Activated CD4-positive, alpha-beta T cell treated with anti-CD3 and anti-CD28 coated beads for 1 hour (primary cell): ENCODE measurements around the gene ACOT4.
A peak's percentile ranks its signal among the peaks of the same experiment; 100 is the strongest.
"Not testable (repeated sequence)": the region's sequence is repeated elsewhere in the genome, so short reads cannot be mapped to it uniquely, and the experiment has no call there.

Experiments used
- DNase-seq: peaks from one replicate; pipeline ENCODE4 v3.0.0-alpha.2; 2020

ACOT4 gene

DNA sequence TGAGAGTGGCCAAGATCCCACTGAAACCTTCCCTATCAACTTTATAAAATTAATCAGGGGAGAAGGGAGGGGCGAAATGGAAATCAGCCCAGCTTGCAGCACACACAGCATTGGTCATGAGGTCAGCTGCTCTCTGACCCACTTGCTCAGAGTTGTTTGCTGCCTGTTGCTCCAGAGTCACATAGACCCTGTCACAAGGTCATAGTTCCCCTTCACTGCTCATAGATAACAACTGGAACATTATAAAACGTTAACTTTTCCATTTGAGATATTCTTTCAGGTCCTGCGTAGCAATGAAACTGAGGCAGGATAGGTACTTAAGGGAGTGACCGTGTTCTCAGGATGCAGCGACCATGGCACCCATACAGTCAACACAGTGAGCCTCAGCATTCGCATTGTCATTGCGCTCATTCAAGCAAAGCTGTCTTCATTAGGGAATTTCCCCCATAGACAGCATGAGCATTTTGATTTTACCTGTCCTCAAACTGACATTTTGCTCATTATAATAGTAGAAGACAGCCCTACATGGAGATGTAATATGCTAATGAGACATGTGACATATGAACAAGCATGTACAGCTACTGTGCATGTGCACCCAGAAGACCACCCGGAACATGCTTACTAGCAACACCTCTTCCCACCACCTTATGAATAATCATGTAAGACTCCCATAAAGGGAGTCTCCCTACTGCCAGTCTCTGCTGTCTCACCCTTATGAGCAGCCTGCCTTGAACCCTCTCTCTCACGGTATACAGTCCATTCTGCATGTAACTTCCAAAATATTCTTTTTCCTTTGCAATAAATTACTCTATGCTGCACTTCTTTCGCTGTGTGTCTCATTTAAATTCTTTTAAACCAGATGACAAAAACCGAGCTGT, 9.3 kb upstream of the ACOT4 start:
- DNase-seq, result not testable (repeated sequence)

DNA sequence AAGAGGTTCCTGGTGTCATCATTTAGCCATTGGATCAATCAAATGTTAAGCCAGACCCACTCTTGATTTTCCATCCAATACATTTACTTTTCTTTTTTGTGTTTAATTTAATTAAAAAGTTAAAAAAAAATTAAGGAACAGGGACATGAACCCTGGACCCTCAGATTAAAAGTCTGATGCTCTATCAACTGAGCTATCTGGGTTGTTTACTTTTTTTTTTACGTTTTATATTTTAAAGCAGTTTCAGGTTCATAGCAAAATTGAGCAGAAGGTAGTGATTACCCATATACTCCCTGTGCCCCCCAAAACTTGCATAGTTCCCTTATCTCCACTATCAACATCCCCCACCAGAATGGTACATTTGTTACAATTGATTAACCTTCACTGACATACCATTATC, 3.0 kb upstream of the ACOT4 start:
- DNase-seq, result no peak

DNA sequence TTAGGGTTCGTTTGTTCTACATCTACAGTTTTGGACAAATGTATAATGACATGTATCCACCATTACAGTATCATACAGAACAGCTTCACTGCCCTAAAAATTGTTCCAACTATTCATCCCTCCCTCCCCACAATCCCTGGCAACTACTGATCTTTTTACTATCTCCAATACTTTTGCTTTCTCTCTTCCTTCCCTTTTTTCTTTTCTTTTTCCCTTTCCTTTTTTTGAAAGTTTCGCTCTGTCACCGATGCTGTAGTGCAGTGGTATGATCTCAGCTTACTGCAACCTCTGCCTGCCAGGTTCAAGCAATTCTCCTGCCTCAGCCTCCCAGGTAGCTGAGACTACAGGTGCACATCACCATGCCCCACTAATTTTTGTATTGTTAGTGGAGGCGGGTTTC, 2.6 kb upstream of the ACOT4 start:
- no peak for DNase-seq

DNA sequence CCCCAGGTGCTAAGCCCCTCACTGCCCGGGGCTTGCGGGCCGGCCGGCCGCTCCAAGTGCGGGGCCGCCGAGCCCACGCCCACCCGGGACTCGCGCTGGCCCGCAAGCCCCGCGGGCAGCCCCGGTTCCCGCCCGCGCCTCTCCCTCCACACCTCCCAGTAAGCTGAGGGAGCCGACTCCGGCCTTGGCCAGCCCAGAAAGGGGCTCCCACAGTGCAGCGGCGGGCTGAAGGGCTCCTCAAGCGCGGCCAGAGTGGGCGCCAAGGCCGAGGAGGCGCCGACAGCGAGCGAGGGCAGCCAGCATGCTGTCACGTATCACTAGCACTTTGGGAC, 1.0 kb upstream of the ACOT4 start:
- not testable (repeated sequence) for DNase-seq

DNA sequence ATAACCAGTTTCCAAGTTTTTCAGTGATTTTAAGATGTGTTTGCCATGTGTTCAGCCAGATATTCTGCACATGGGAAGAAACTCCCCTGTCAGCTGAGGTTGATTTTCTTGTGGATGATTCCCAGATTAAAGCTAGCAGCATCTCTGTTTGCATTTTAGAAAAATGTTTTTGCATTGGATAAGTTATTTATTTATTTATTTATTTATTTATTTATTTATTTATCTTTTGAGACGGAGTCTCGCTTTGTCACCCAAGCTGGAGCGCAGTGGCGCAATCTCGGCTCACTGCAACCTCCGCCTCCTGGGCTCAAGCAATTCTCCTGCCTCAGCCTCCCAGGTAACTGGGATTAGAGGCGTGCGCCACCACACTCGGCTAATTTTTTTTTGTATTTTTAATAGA, 2.8 kb downstream of the ACOT4 start:
- no peak for DNase-seq

DNA sequence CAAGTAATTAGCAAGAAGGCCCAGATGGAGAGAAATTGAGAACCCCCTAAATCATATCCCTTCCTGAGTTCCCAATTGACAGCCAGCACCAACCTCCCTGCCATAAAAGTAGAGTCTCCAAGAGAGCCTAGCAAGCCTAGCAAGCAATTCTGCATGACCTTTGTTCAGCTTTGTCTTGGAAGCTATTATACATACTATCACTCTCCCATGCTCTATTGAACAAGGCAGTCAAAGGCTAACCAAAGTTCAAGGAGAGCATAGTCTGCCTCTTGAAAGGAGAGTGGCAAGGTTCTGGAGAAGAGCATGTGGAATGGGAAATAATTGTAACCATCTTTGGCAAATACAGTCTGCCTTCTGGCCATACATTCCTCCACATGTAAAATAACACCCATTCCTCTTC, 7.8 kb downstream of the ACOT4 start:
- no peak for DNase-seq

DNA sequence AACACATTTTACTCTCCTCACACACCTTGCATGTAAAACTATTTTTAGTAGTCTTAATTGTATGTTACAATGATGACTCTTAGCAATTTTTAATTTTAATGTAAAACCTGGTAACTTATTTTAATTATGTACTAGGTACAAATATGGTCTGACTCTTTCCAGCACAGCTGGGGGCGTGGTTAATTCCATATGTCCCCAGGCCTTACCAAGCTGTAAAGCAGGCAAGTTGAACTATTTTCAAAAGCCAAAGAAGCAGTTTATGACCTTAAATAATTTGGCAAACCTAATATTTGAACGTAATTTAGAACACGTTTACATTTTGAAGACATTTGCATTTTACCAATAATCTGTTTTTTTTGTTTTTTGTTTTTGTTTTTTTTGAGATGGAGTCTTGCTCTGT, 11.3 kb downstream of the ACOT4 start:
- DNase-seq, result no peak

DNA sequence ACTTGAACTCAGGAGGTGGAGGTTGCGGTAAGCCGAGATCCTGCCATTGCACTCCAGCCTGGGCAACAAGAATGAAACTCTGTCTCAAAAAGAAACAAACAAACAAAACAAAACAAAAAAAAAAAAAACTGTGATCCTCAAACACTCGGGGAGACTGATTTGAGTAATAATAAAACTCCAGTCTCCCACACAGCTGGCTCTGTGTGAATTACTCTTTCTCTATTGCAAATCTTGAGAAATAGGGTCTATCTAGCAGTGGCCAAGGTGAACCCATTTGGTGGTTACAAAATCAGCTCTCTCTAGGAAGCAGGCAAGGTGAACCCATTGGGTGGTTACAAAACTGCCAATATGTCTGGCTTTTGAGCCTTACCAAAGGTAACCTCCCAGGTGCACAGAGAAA, 14.6 kb downstream of the ACOT4 start:
- no peak for DNase-seq

DNA sequence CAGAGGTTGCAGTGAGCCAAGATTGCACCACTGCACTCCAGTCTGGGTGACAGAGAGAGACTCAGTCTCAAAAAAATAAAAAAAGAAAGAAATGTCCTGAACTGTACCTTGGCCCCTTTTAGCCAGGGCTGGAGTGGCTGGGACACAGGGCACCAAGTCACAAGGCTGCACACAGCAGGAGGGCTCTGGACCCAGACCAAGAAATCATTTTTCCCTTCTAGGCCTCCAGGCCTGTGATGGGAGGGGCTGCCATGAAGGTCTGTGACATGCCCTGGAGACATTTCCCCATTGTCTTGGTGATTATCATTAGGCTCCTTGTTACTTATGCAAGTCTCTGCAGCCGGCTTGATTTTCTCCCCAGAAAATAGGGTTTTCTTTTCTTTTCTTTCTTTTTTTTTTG, 15.6 kb downstream of the ACOT4 start:
- no peak for DNase-seq

DNA sequence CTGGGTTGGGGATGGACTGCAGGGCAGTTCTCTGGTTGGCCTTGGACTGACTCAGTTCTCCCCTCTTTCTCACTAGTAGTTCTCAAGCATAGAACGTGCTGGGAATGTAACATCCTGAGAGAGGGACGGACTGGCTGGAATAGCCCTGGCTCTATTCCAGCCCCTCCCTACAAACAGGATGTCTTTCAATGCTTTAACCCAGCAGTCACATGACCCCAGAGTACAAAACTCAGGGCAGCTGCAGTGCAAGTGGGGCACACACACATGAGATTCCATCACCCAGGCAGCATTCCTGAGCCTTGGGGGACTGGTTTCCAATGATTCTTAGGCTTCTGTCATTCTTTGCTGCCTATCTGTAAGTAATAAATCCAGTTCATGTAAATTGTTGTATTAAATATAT, 19.0 kb downstream of the ACOT4 start:
- no peak for DNase-seq

DNA sequence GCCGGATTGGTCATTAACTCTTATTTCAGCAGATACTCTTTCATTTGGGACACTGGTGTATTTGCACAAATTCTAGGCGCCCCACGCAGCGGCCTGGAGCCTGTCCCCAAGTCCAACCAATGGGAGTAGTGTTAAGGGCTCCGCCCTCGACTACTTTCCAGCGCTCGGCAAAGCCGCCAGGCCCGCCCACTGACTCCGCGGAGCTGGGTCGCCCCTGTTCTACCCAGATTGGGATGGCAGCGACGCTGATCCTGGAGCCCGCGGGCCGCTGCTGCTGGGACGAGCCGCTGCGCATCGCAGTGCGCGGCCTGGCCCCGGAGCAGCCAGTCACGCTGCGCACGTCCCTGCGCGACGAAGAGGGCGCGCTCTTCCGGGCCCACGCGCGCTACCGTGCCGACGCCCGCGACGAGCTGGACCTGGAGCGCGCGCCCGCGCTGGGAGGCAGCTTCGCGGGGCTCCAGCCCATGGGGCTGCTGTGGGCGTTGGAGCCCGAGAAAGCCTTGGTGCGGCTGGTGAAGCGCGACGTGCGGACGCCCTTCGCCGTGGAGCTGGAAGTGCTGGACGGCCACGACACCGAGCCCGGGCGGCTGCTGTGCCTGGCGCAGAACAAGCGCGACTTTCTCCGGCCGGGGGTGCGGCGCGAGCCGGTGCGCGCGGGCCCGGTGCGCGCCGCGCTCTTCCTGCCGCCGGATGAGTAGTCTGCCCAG, 20.8 kb downstream of the ACOT4 start, which contains the start of gene ACOT6:
Gene ACOT6 (plus strand): TSS at position 179 of the 707 bp plus-strand sequence. CDS start 55 bp downstream, at position 234.
- DNase-seq, result peak; percentile 52

DNA sequence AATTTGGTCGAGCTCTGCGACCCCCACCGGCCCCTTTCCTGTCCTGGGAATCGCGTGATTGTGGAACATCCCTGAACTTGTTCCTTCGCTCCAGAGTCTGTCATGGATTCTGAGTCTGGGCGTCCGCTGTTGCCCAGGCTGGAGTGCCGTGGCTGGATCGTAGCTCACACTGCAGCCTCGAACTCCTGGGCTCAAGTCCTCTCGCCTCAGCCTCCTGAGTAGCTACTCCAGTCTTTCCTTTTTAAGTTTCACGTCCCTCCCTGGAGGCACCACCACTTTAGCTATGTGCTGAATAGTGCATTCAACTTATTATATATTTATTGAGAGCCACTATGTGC, 21.3 kb downstream of the ACOT4 start:
- no peak for DNase-seq

DNA sequence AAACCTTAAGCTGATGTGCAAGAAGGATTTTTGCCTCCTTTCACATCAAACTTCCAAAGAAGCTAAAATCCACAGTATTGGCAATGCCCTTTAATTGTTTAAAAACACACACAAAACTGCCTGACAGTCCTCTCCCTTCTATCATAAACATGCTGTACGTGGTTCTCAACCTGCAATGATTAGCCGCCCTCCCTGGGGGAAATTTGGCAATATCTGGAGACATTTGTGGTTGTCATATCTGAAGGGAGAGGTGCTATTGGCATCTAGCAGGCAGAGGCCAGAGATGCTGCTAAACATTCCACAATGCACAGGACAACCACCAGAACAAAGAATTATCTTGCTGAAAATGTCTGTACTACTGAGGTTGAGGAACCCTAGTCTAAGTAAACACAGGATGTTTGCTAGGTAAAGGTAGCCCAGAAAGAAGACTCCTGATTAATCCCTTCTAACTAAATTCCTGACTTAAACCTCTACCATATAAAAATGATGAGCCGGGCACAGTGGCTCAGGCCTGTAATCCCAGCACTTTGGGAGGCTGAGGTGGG, 21.8 kb downstream of the ACOT4 start:
- DNase-seq, result no peak

DNA sequence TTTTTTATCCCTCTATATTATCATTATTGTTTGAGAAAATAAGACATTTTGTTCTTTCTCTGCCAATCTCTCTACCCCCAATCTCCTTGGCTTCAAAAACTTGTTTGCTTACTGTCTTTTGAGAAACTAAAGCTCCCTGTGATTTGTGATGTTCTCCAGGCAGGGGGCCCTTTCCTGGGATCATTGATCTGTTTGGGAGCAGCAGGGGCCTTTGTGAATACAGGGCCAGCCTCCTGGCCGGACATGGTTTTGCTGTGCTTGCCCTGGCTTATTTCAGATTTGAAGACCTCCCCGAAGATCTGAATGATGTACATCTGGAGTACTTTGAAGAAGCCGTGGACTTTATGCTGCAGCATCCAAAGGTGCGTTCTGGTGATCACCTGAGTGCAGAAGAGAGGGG, 25.2 kb downstream of the ACOT4 start:
- no peak for DNase-seq

DNA sequence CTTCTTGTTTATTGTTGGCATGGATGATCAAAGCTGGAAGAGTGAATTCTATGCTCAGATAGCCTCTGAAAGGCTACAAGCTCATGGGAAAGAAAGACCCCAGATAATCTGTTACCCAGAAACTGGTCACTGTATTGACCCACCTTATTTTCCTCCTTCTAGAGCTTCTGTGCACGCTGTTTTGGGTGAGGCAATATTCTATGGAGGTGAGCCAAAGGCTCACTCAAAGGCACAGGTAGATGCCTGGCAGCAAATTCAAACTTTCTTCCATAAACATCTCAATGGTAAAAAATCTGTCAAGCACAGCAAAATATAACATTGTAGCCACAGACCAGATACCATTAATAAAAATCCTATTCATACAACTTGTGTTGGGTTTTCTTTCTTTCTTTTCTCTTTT, 27.9 kb downstream of the ACOT4 start:
- no peak for DNase-seq

DNA sequence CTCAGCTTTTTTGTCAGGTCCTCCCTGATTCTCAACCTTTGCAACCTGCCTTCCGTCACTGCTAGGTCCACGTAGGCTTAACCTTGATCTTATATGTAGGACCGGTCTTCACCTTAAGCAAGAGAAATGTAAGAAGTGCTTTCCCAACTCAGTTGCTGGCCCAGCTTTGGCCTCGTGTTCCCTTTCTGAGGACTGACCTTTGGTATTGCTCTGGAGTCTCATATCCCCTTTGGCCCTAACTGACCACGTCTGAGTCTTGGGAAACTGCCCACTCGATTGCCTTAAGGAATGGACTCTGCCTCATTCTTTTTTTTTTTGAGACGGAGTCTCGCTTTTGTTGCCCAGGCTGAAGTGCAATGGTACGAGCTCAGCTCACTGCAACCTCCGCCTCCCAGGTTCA, 28.6 kb downstream of the ACOT4 start:
- DNase-seq, result no peak

DNA sequence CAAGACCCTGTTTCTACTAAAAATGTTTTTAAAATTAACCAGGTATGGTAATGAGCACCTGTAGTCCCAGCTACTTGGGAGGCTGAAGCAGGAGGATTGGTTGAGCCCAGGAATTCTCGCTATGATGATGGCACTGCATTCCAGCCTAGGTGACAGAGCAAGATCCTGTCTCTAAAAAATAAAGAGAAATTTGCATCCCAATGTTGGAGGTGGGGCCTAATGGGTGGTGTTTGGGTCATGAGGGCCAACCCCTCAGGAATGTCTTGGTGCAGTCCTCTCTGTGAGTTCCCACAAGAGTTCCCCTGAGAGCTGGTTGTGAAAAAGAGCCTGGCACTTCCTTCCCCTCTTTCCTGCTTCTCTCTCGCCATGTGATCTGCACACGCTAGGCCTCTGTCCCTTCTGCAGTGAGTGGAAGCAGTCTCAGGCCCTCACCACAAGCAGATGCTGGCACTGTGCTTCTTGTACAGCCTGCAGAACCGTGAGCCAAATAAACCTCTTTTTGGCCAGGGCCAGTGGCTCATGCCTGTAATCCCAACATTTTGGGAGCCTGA, 31.9 kb downstream of the ACOT4 start:
- DNase-seq, result no peak

DNA sequence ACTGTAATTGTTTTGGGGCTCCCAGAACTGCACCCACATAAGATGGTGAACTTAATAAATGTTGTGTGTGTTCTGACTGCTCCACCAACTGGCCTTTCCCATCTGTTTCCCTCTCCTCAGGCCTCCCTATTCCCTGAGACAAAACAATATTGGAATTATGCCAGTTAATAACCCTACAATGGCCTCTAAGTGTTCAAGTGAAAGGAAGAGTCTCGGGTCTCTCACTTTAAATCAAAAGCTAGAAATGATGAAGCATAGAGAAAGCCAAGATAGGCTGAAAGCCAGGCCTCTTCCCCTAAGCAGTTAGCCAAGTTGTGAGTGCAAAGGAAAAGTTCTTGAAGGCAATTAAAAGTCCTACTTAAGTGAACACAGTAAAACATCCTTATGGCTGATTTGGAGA, 34.0 kb downstream of the ACOT4 start:
- no peak for DNase-seq

DNA sequence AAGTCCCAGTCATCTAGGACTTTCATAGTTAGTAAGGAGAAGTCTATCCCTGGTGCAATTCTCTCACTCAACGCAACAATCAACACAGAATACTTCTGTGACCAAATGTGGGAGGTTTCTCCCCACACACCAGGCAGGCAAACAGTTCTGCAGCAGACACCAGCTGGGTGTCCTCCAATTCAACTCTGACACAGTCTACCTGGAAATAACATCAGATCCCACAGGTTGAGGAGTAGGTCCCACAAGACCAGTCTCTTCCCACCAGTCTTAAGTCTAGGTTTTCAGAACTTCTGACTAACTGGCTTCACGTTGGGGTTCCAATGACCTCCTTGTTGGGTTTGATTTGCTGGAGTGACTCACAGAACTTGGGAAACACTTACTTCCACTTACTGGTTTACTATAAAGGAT, 35.5 kb downstream of the ACOT4 start:
- no peak for DNase-seq

DNA sequence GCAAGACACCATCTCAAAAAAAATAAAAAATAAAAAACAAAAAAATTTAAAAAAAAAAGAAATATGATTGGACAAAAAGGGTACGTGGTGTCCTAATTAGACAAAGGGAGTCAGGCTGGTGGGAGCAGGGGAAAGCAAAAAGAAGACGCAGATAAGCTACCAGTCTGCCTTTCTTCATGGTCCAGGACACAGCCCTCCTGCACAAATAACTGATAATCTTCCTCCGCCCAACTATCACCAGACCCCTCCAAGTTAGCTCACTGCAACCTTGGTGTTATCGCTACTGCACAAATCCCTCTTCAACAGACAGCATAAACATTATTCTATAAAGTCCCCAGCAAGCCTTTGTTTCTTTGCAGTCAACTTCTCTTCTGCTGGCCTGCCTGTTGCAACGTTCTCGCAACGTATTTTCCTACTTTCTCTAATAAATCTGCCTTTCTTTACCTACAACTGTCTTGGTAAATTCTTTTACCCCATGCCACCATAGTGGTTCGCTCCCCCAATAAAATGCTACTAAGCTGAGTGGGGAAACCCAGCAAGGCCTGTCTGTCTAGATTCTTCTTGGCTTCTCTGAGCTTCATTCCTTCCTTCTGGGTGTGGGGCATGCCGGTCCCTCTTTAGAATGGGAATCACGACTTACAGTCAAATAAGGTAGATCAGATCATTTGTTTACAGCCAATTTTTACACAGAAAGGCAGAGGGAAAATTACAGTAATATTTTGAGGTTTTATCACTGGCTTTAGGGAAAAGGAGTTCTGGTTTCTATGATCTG, 38.5 kb downstream of the ACOT4 start:
- DNase-seq, result no peak

DNA sequence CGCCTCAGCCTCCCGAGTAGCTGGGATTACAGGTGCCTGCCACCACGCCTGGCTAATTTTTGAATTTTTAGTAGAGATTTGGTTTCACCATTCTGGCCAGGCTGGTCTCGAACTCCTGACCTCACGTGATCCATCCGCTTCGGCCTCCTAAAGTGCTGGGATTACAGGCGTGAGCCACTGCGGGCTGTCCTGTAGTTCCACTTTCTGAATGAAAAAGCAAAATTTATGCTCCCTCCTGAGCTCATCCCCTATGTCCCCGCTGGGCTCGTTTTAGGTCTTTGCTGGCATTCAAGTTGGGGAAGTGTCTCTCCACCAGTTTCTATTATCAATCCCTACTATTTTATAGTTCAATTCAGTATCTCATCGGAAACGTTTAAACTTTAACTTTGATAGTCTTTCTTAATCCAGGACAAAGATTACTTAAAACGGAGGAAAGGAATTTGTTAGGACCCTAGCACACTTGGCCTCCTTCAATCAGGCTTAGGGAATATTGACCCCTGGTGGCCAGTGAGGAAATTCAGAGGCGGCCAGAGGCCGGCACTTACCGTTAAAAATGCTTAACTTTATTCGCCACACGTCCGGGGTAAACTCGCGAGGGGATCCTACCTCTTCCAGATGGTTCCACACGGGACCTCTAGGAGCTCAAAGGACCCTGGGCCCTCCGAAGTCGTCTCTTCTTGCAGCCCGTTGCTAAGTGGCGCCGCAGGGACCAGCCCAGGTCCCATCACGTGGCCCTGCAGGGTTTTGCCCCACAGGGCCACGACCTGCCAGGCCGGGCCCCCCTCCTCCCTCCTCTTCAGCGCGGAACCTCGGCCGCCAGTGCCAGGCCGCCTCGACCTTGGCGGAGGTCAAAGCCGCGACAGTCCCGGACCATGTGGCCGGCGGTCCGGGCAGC, 41.7 kb downstream of the ACOT4 start:
- DNase-seq, result peak; percentile 43
